ENCODE data around the gene GRPEL2.

The GRPEL2 gene

GRCh38 chr5:149358294-149358651 is 13.0 kb downstream of the GRPEL2 start:
- peak; percentile 44 for DNase-seq

DNA sequence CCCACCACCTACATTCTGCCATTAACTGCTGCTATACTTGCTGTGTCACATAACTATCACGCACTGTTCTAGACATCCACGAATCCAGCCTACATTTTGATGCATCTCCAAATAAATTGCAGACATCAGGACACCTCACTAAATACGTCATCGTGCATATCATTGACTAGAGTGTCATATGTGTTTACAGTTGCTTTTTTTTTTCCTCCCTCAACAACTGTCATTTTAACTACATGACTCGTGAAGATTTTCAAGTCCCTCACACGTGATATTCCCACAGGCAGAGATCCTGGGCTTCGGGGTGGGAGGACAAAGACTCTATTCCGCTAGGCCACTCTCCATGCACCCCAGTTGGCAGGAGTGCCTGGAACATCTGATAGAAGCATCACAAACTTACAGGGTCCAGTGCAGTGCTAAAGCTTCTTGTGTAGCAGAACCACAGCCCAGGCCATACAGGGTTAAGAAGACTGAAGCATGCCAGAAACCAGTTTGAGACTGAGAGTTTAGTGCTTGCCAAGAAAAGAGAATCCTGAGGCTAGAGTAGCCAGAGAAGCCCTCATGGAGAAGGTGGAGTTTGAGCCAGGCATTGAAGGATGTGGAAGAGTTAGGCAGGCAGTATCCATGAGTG is 13.7 kb downstream of the GRPEL2 start:
- DNase-seq: no peak

DNA sequence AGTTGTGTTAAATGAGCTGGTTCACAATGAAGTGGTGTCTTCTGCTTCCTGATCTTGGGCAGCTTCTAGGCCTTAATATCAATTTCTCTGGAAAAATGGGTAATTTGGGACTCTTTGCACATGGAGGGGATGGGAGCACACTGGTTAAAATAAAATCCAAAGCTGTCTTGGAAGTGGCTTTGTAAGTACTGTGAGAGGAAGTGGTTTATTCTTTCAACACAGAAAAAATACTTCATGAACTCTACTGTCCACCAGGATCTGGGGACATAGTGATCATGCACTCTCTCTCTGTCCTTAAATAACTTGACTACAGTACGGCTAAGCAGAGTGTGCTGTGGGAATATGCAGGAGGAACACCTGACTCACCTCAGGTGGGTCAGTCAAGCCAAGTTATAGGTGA is 15.0 kb downstream of the GRPEL2 start:
- DNase-seq: no peak

DNA sequence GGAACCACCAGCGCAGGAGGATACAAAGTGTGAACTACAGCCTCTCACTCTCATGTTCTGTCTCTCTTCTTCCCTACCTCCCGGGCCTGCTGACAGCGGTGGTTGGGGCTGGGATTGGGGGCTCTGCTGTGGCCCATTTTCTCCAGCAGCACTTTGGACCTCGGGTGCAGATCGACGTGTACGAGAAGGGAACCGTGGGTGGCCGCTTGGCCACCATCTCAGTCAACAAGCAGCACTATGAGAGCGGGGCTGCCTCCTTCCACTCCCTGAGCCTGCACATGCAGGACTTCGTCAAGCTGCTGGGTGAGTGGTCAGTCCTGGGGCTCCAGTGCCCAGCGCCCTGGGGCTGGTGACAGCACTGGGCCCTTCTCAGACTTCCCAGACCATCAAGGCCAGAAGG is 17.2 kb downstream of the GRPEL2 start:
- no peak for DNase-seq

GRCh38 chr5:149363358-149363757 is 18.1 kb downstream of the GRPEL2 start:
- DNase-seq: no peak

DNA sequence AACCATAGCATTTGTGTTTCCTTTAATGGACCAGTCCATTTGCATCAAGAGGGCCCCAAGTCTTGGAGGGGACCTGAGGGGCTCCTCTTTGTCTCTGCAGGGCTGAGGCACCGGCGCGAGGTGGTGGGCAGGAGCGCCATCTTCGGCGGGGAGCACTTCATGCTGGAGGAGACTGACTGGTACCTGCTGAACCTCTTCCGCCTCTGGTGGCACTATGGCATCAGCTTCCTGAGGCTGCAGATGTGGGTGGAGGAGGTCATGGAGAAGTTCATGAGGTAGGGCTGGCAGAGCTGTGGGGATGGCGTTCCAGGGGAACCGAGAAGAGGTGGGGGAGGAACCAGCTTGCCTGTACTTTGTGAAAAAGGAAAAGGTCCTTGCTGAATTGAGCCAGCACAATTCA is 18.6 kb downstream of the GRPEL2 start:
- no peak for DNase-seq

DNA sequence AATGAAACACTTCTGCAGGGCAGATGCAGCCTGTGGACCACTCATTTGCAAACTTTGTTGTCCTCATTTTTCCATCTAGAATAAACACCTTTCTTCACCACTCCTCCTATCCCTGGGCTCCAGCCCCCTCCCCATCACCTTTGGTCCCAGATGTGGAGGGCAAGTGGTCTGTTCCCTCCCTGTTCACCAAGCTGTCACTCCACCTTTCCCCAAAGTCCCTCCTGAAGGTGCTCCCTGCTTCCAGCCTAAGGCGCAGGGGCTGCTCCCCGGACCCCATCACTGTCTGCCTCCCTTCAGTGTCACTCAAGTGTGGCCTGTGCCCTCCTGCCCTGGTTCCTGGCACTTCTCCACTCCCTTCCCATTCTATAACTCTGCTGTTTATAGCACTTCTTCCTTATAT is 19.4 kb downstream of the GRPEL2 start:
- DNase-seq: no peak

- DNase-seq: no peak
These were observed 20.1 kb downstream of the GRPEL2 start for GRCh38 chr5:149365418-149365817.

GRCh38 chr5:149366169-149366729 is 20.9 kb downstream of the GRPEL2 start:
- no peak for DNase-seq

DNA sequence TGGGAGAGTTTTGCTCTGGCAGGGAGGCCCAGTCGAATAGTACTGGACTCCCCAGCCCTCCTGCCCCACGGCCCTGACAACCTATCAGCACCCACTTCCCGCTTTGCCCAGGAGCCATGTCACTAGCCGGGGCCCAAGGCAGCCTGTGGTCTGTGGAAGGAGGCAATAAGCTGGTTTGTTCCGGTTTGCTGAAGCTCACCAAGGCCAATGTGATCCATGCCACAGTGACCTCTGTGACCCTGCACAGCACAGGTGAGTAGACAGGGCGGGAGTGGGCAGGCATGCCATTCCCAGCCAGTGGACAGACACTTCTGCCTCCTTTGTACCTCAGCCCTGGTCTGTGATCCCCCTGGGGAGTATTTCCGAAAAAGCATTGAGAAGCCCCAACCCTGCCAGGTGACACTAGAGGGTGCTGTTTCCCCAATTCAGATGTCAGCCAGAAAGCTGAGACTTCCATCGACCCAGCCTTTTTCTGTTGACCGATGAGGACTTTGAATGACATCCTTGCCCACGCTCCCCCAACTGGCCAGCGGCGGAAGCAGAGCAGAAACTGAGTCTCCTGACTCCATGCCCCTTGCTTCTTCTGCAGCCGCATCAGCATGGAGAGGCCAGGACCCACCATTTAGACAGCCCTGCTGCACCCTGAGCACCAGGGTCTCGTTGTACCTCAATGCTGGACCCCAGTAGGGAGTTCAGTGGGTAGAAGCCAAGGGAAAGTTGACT is 22.1 kb downstream of the GRPEL2 start:
- peak; percentile 72 for DNase-seq

DNA sequence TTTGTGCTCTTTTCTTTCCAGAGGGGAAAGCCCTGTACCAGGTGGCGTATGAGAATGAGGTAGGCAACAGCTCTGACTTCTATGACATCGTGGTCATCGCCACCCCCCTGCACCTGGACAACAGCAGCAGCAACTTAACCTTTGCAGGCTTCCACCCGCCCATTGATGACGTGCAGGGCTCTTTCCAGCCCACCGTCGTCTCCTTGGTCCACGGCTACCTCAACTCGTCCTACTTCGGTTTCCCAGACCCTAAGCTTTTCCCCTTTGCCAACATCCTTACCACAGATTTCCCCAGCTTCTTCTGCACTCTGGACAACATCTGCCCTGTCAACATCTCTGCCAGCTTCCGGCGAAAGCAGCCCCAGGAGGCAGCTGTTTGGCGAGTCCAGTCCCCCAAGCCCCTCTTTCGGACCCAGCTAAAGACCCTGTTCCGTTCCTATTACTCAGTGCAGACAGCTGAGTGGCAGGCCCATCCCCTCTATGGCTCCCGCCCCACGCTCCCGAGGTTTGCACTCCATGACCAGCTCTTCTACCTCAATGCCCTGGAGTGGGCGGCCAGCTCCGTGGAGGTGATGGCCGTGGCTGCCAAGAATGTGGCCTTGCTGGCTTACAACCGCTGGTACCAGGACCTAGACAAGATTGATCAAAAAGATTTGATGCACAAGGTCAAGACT is 22.8 kb downstream of the GRPEL2 start:
- DNase-seq: no peak

DNA sequence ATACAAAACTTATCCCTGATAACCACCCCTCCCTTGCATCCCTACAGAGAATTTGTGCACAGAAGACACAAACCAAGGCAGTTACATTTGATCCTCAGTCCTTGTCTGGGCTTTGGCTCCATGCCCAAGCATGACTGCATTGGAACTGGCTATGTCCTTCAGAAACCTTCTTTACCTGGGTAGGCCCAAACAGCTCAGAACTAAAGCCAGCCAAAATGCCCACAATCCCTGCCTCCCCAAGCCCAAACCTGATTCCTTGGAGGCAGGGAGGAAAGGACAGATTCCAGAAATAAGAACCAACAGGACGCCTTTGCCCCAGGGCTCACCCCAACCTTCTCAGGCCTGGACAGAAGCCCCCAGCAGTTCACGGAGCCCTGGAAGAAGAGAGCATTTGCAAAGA is 25.6 kb downstream of the GRPEL2 start:
- DNase-seq: no peak

DNA sequence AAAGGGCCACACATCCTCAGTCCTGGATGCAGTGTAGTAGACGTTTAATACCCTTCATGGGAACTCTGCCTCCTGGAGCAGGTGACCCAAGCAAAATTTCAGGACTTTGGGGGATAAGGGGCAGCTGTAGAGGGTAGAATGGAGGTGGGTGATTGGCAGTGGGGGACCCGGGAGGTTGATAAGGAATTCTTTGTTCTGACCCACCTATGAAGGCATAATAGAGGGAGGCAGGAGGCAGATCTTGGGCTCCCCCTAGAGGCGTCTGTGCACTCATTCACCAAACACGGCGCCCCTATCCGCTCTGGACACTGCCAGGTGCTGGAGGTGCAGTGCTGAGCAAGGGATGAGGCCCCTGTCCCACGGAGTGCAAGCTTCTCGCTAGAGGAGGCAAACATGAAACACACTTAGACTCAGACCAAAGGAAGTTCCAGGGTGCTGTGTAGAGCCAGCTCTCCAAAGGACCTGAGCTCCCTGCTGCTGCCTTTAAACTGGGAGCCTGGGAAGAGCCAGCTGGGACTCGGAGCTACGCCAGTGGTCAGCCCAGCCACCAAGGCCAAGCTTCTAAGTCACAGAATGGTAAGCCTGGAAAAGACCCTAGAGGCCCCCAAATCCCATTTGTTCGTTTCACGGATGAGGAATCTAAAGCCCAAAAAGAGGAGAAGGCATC is 26.1 kb downstream of the GRPEL2 start:
- DNase-seq: peak; percentile 61

DNA sequence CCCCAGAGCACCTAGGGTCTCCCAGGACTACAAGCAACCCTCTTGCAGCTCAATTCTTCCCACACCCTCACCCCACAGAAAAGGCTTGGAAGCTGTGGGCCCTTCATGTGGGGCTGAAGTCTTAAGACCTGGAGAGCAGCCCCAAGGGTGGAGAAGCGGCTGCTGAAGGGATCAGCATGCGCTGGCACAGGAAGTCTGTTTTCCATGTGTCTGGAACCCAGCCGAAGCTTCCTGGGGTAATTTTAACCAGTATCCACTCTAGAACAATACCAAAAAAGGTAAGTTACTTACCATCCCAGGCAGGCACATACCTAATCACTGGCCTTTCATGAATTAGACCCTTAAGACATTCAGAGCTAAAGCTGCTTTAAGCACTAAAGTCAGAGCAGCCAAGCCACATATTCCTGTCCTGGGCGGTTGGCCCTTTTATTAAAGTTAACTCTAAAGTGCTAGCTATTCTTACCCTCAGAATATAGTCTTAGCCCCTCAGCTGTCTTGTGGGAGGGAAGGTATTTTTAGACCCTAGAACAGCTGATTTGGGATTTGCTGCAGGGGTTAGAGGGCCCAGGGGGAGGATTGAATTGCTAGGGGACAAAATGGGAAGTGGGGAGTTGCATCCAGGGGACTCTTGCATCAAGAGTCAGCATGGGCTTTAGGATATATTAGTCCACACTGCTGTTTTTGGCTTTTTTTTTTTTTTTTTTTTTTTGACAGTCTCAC is 26.9 kb downstream of the GRPEL2 start:
- DNase-seq: no peak

DNA sequence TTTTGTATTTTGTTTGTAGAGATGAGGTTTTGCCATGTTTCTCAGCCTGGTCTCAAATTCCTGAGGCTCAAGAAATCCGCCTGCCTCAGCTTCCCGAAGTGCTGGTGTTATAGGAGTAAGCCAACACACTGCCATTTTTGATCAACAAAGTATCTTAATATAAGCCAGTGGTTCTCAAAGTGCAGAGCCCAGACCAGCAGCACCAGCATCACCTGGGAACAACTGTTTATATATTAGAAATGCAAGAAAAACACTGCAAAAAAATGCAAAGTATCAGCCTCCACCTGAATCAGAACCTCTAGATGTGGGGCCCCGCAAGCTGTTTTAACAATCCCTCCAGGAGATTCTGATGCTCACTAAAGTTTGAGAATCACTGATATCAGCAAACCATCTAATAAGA is 27.6 kb downstream of the GRPEL2 start:
- no peak for DNase-seq

- no peak for DNase-seq
These were observed 29.0 kb downstream of the GRPEL2 start for GRCh38 chr5:149374303-149374702.

DNA sequence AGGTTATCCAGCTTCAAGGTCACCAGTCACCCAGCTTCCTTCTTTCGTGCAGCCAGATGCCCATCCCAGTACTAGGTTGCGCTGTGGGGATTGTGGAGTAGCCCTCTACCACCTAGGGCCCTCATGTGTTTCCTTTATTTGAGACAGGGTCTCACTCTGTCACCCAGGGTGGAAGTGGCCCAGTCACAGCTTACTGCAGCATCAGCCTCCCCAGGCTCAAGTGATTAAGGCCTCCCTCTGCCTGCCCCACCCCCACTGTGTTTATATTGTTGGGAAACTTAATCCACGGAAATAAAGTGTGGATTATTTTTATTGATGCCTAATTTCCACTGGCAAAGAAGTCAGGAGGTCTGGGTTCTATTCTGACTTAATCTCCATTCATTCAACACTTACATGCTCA is 29.5 kb downstream of the GRPEL2 start:
- no peak for DNase-seq

- DNase-seq: no peak
These were observed 30.1 kb downstream of the GRPEL2 start for GRCh38 chr5:149375434-149375833.

DNA sequence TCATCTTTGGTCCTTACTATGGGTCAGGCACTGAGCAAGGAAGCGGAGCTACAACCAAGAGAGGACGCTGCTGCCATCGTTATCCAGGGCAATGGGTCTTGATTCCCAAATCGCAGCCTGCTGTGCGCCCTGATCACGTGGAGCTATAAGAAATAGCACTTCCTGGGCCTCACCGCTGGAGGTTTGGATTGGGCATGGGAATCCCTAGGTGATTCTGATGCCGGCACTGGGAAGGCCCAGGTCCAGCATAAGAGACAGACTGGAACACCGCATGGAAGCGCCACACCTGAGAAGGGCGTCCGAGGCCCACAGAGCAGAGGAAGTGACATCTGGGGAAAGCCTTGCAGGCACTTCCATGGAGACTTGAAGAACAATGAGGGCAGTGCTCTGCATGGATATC is 30.8 kb downstream of the GRPEL2 start:
- DNase-seq: no peak

GRCh38 chr5:149376711-149377447 is 31.6 kb downstream of the GRPEL2 start:
- no peak for DNase-seq

DNA sequence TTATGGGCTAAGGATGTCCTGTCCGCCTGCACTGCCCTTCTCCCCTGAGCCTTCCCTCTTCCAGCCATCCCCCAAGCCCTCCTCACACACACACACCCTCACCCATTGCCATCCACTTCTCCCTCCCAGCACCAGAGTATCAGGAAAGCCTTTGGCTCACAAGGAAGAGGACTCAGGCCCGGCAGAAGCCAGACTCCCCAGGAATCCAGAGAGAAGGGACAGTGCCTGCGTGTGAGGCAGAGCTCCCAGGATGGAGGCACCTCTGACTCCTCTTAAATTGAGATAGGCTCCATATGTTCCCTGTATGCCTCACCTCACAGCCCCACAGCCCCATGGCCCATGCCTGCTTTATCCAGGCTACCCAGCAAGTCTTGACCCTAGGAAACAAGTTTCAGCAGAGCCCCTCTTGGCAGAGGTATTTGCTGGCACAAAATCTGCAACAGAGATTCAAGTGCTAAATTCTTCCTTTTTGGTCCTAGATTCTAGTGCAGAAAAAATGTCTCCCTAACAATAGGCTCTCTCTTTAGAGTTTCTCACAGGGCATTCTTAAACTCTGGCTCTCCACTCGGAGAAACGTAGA is 33.0 kb downstream of the GRPEL2 start:
- no peak for DNase-seq
